Measurements from ENCODE around the gene SLC22A23. TPM values are rescaled to one million over a fixed set of nuclear protein-coding genes. Genes with fewer than 3 reads are reported as not detected.
A peak's percentile ranks its signal among the peaks of the same experiment; 100 is the strongest.

The SLC22A23 gene
- total and polyA plus RNA-seq, 4 donors: 4.9 to 45.4 (median 19.7) TPM

DNA sequence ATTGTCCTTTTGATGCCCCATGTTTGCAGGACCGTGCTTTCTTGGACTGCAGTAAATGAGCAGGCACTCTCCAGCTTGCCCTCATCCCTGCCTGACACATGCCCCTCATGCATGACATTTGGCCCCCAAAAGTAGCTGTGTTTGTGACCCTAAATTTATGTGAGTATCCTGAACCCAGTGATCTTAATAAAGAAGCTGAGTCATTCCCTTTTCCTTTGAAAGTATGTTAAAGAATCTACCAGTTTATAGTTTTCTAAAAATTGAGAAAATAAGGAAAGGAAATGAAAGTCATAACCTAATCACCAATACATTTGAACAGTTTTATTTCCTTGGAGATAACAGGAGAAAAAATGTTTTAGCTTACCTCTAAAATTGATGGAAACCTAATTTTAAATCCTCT, 3.4 kb upstream of the SLC22A23 start (continued):
- TF ChIP-seq EGR1 (IDR thresholded peaks at IDR 0.05; ENCODE audit: low read depth in 2 of 2) (no peak), TAF1 (conservative IDR thresholded peaks at IDR 0.05) (no peak)

- H3K4me1 ChIP-seq (ENCODE audit: control insufficient read depth in 4 of 4, insufficient read depth in 4 of 4, low read length in 3 of 4): peaks cover 8 to 29% (median 19%) of the 10 kb centered on the region in 4 donors
- H3K9ac ChIP-seq (ENCODE audit: low read depth in 1 of 2, low read length in 2 of 2): no peak overlapping the region
- TF ChIP-seq YY1 (IDR thresholded peaks at IDR 0.05): no peak
- TF ChIP-seq HNF4A (conservative IDR thresholded peaks at IDR 0.05): no peak
- TF ChIP-seq EGR1 (IDR thresholded peaks at IDR 0.05; ENCODE audit: low read depth in 2 of 2): no peak
- TF ChIP-seq, protein P1, sequence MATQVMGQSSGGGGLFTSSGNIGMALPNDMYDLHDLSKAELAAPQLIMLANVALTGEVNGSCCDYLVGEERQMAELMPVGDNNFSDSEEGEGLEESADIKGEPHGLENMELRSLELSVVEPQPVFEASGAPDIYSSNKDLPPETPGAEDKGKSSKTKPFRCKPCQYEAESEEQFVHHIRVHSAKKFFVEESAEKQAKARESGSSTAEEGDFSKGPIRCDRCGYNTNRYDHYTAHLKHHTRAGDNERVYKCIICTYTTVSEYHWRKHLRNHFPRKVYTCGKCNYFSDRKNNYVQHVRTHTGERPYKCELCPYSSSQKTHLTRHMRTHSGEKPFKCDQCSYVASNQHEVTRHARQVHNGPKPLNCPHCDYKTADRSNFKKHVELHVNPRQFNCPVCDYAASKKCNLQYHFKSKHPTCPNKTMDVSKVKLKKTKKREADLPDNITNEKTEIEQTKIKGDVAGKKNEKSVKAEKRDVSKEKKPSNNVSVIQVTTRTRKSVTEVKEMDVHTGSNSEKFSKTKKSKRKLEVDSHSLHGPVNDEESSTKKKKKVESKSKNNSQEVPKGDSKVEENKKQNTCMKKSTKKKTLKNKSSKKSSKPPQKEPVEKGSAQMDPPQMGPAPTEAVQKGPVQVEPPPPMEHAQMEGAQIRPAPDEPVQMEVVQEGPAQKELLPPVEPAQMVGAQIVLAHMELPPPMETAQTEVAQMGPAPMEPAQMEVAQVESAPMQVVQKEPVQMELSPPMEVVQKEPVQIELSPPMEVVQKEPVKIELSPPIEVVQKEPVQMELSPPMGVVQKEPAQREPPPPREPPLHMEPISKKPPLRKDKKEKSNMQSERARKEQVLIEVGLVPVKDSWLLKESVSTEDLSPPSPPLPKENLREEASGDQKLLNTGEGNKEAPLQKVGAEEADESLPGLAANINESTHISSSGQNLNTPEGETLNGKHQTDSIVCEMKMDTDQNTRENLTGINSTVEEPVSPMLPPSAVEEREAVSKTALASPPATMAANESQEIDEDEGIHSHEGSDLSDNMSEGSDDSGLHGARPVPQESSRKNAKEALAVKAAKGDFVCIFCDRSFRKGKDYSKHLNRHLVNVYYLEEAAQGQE (IDR thresholded peaks at IDR 0.05): no peak
- no peak for TF ChIP-seq RXRA (IDR thresholded peaks at IDR 0.05)
- TF ChIP-seq MAX (IDR thresholded peaks at IDR 0.05): no peak
- no peak for TF ChIP-seq SP1 (IDR thresholded peaks at IDR 0.05)
- TF ChIP-seq TAF1 (conservative IDR thresholded peaks at IDR 0.05): no peak
- TF ChIP-seq FOXA1 (IDR thresholded peaks at IDR 0.05): no peak
- TF ChIP-seq GABPA (IDR thresholded peaks at IDR 0.05 in 1 of 2, conservative IDR thresholded peaks at IDR 0.05 in 1 of 2): no peak
- no peak for TF ChIP-seq JUND (IDR thresholded peaks at IDR 0.05)
- TF ChIP-seq HNF4G (IDR thresholded peaks at IDR 0.05): no peak
- TF ChIP-seq FOXA2 (IDR thresholded peaks at IDR 0.05): no peak
- TF ChIP-seq RAD21 (IDR thresholded peaks at IDR 0.05): no peak
- H3K4me3 ChIP-seq (ENCODE audit: low read depth in 1 of 3, low read length in 3 of 3): no peak overlapping the region
- no peaks in the 10 kb centered on the region for H3K36me3 ChIP-seq (ENCODE audit: control insufficient read depth in 4 of 4, insufficient read depth in 3 of 4, low read depth in 1 of 4, low read length in 3 of 4)
- no peaks in the 10 kb centered on the region for H3K27me3 ChIP-seq (ENCODE audit: control insufficient read depth in 4 of 4, insufficient read depth in 4 of 4, low read length in 3 of 4)
- WGBS: 84% methylated on average over 6 of the region's 6 CpGs
- H3K9me3 ChIP-seq (ENCODE audit: control insufficient read depth in 4 of 4, low read length in 3 of 4): no peaks in the 10 kb centered on the region
- no peak for DNase-seq (ENCODE audit: low spot score)
- H3K27ac ChIP-seq (ENCODE audit: low read depth in 1 of 2, low read length in 2 of 2): no peak overlapping the region
Measured at GRCh38 chr6:3458706-3459421, 2.0 kb upstream of the SLC22A23 start.

DNA sequence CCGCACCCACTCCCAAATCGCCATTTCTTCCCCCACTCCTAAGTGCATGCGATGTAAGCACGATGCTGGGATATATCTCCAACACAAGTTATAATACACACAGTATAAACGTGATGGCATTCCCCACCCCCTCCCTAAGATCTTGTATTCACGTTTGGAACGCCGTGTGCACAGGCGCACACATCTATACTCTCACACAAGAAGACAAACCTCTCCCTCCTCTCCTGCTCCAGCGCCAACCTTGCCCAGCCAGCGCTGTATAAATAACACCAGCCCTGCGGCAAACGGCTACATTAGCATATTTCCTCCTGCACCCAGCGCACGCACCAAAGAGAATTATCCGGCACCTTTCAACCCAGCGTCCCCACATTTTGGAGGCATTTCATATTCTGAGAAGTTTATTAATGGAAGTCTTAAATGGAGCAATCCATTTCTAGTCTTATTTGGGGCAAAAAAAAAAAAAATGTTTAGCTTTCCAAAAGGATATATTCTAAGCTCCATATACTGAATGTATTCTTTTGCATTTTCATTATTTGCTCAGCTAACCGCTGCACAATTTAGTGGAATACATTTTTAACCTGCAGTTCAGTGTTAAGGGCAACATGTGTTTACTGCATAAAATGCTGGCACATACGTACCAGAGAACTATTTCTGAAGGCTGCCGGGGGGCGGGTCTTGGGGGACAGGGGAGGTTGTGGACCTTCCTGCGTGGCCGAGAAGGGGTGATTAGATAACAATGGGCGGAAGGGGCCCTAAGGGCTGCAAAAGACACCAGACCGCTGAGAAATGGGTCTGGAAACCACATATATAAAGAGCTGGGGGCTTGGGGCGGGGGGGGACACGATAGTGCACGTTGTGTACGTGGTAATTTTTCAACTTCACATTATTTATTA, 1.1 kb upstream of the SLC22A23 start:
- TF ChIP-seq RAD21 (IDR thresholded peaks at IDR 0.05) (peak in 1 of 2 donors; percentile 10), MAX (IDR thresholded peaks at IDR 0.05) (no peak)
- Histone ChIP-seq H3K27me3 (ENCODE audit: control insufficient read depth in 4 of 4, insufficient read depth in 4 of 4, low read length in 3 of 4) (no peaks in the 10 kb centered on the region), H3K4me3 (ENCODE audit: low read depth in 1 of 3, low read length in 3 of 3) (peak overlapping the region; percentile 44 to 96 (median 56)), H3K9me3 (ENCODE audit: control insufficient read depth in 4 of 4, low read length in 3 of 4) (no peaks in the 10 kb centered on the region), H3K27ac (ENCODE audit: low read depth in 1 of 2, low read length in 2 of 2) (no peak overlapping the region), H3K4me1 (ENCODE audit: control insufficient read depth in 4 of 4, insufficient read depth in 4 of 4, low read length in 3 of 4) (peaks cover 8 to 36% (median 26%) of the 10 kb centered on the region in 4 donors), H3K36me3 (ENCODE audit: control insufficient read depth in 4 of 4, insufficient read depth in 3 of 4, low read depth in 1 of 4, low read length in 3 of 4) (no peaks in the 10 kb centered on the region), H3K9ac (ENCODE audit: low read depth in 1 of 2, low read length in 2 of 2) (no peak overlapping the region)
- WGBS: 28% methylated on average over 29 of the region's 29 CpGs
- peak; percentile 58 for DNase-seq (ENCODE audit: low spot score)
